Type B pancreatic cell (in vitro differentiated cells): Measurements from ENCODE around the gene RASL12. TPM values are rescaled to one million over a fixed set of nuclear protein-coding genes. Genes with fewer than 3 reads are reported as not detected.

ENCODE experiments used
- DNase-seq: peaks from one replicate; pipeline ENCODE4 v3.0.0; 2021; ENCODE audit warnings: mixed read lengths; ENCODE audit not compliant: unreplicated experiment; ENCODE audit errors: extremely low spot score
- H3K27ac Mint-ChIP-seq: 2 replicates; pipeline ENCODE4 v1.8.0; 2021; ENCODE audit warnings: mild to moderate bottlenecking, mixed read lengths
- H3K27me3 Mint-ChIP-seq: 2 replicates; pipeline ENCODE4 v1.8.0; 2021; ENCODE audit warnings: mixed read lengths
- H3K36me3 Mint-ChIP-seq: 2 replicates; pipeline ENCODE4 v1.8.0; 2021; ENCODE audit warnings: mixed read lengths
- H3K4me1 Mint-ChIP-seq: one replicate; pipeline ENCODE4 v1.8.0; 2021; ENCODE audit warnings: mixed read lengths; ENCODE audit not compliant: unreplicated experiment
- H3K4me3 Mint-ChIP-seq: 2 replicates; pipeline ENCODE4 v1.8.0; 2021; ENCODE audit warnings: mild to moderate bottlenecking, mixed read lengths
- H3K9me3 Mint-ChIP-seq: 2 replicates; pipeline ENCODE4 v1.8.0; 2021; ENCODE audit warnings: mixed read lengths
- CTCF ChIP-seq: fragments of 200-600 bp; sonication (generic); conservative IDR thresholded peaks from 2 replicates; pipeline ENCODE4 v1.5.0; 2021; ENCODE audit warnings: antibody characterized with exemption, mild to moderate bottlenecking
- long read RNA-seq: library from polyadenylated mRNA; unstranded; transcript quantifications from one replicate; pipeline ENCODE4 v2.0.0, GENCODE V29; 2020
- total RNA-seq: library from RNA; stranded (reverse); gene quantifications from 2 replicates; pipeline ENCODE4 v1.2.1, GENCODE V29; 2021; ENCODE audit warnings: low replicate concordance

Gene RASL12
- 0.33 and 4.0 TPM in 2 replicates for total RNA-seq
- long read RNA-seq = 0 reads

GRCh38 chr15:65067645-65068402 is at the start of gene RASL12:
TSS of gene RASL12 (minus strand) at chr15:65067991. CDS start at chr15:65067835, 156 bp downstream.
- H3K4me3 Mint-ChIP-seq = peak within 1 kb of the TSS; percentile 77
- peaks cover 15% of the 10 kb centered on the region for H3K4me1 Mint-ChIP-seq
- peaks cover 42% of the 10 kb centered on the region for H3K27me3 Mint-ChIP-seq
- no peaks in the 10 kb centered on the region for H3K36me3 Mint-ChIP-seq
- H3K9me3 Mint-ChIP-seq = no peaks in the 10 kb centered on the region
- H3K27ac Mint-ChIP-seq = no peak within 1 kb of the TSS
- DNase-seq = no peak
- no peak for TF ChIP-seq CTCF

- Mint-ChIP-seq H3K27me3 (no peaks in the 10 kb centered on the region), H3K4me3 (no peak overlapping the region), H3K4me1 (peaks cover 14% of the 10 kb centered on the region), H3K36me3 (peaks cover 49% of the 10 kb centered on the region), H3K27ac (no peak overlapping the region), H3K9me3 (no peaks in the 10 kb centered on the region)
- TF ChIP-seq CTCF = no peak
- DNase-seq = no peak
Observed at GRCh38 chr15:65115542-65115941, 47.8 kb upstream of the RASL12 start.

GRCh38 chr15:65115086-65115485 is 47.3 kb upstream of the RASL12 start, which contains the start of gene UBAP1L:
TSS of gene UBAP1L (minus strand) at chr15:65115200. CDS start at chr15:65106215, 8,985 bp downstream.
- Mint-ChIP-seq H3K4me3 (no peak within 1 kb of the TSS), H3K27ac (no peak within 1 kb of the TSS)

GRCh38 chr15:65110676-65111292 is 43.0 kb upstream of the RASL12 start:
- DNase-seq = no peak
- H3K27me3 Mint-ChIP-seq = no peaks in the 10 kb centered on the region
- no peak for TF ChIP-seq CTCF
- no peaks in the 10 kb centered on the region for H3K9me3 Mint-ChIP-seq
- H3K4me1 Mint-ChIP-seq = peaks cover 13% of the 10 kb centered on the region
- peaks cover 37% of the 10 kb centered on the region for H3K36me3 Mint-ChIP-seq
- H3K4me3 Mint-ChIP-seq = no peak overlapping the region
- no peak overlapping the region for H3K27ac Mint-ChIP-seq

More at GRCh38 chr15:65115086-65115485, 47.3 kb upstream of the RASL12 start, which contains the start of gene UBAP1L:
- Mint-ChIP-seq H3K27me3 (no peaks in the 10 kb centered on the region), H3K4me1 (peaks cover 15% of the 10 kb centered on the region), H3K9me3 (no peaks in the 10 kb centered on the region), H3K36me3 (peaks cover 49% of the 10 kb centered on the region)
- TF ChIP-seq CTCF = no peak
- DNase-seq = no peak

- Mint-ChIP-seq H3K4me3 (no peak overlapping the region), H3K27ac (no peak overlapping the region), H3K36me3 (peaks cover 21% of the 10 kb centered on the region), H3K4me1 (peaks cover 13% of the 10 kb centered on the region), H3K9me3 (no peaks in the 10 kb centered on the region), H3K27me3 (peaks cover 3% of the 10 kb centered on the region)
- no peak for DNase-seq
- no peak for TF ChIP-seq CTCF
Observed at GRCh38 chr15:65106011-65106590, 38.3 kb upstream of the RASL12 start.
